CD4-positive, alpha-beta T cell treated with Interleukin-1 beta for 1 hour (primary cell): ENCODE results near the gene MYO1D.
"Not testable (repeated sequence)": the region's sequence is repeated elsewhere in the genome, so short reads cannot be mapped to it uniquely, and the experiment has no call there.

ENCODE experiments used
- DNase-seq, 2 donors: peaks; one replicate each; pipeline ENCODE4 v3.0.0-alpha.2; 2020 to 2022

Gene MYO1D

GRCh38 chr17:32720671-32721070 lies 156.3 kb downstream of the MYO1D start:
- no peak for DNase-seq

GRCh38 chr17:32719689-32720088 lies 157.2 kb downstream of the MYO1D start:
- DNase-seq: no peak

DNA sequence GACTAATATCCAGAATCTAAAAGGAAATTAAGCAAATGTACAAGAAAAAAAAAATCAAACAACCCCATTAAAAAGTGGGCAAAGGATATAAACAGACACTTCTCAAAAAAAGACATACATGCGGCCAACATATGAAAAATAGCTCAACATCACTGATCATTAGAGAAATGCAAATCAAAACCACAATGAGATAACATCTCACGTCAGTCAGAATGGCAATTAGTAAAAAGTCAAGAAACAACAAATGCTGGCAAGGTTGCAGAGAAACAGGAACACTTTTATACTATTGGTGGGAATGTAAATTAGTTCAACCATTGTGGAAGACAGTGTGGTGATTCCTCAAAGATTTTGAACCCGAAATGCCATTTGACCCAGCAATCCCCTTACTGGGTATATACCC lies 162.0 kb downstream of the MYO1D start:
- not testable (repeated sequence) for DNase-seq

- not testable (repeated sequence) for DNase-seq
These were observed 162.7 kb downstream of the MYO1D start for GRCh38 chr17:32714206-32714605.

DNA sequence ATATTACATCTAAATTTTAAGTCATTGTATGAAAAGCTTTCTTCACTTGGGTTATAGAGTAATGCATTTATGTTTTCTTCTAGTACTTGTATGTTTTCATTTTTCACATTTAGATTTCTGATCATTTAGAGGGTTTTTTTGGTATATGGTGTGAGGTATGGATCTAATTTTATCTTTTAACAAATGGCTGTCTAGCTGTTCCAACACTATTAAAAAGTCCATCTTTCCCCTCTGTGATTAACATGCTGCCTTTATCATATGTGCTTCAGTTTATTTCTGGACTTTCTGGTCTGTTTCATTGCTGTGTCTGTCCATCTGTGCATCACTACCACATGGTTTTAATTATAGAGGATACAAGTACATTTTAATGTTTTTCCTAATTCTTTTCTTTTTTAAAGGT lies 163.8 kb downstream of the MYO1D start:
- DNase-seq: no peak

DNA sequence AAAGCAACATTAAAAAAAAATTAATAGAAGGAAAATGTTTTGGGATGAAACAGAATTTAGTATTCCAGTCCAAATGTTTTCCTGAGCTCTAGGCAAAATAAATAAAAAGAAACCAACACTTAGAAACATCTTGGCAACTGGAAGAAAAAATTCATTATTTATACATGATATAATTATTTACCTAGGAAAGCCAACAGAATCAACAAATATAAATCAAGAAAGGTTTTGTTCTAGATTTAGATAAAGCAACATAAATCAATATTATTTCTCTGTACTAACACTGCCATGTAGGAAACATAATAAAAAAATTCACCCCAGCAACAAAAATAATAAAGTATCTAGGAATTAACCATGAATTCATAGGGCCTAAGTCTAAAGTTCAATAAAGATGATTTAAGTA lies 167.4 kb downstream of the MYO1D start:
- no peak for DNase-seq

GRCh38 chr17:32701871-32702270 lies 175.1 kb downstream of the MYO1D start:
- DNase-seq: no peak

- DNase-seq: no peak
These were observed 177.7 kb downstream of the MYO1D start for GRCh38 chr17:32699247-32699646.

- DNase-seq: no peak
These were observed 178.9 kb downstream of the MYO1D start for GRCh38 chr17:32697728-32698625.

- DNase-seq: no peak
These were observed 180.5 kb downstream of the MYO1D start for GRCh38 chr17:32696426-32696825.

DNA sequence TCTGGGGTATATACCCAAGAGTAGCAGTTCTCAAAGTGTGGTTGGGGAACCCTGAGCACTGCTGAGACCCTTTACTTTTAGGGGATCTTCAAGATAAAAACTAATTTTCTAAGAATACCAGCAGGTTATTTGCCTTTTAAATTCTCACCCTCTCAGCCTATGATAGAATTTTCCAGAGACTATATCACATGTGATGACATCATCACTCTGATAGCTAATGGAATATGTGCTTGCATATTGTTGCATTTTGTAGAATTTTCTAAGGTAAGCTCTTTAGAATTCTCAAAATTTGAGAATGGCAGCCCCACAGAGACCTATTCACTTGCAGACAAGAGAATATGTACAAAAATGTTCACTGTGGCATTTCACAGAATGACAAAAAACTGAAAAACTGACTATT lies 181.1 kb downstream of the MYO1D start:
- no peak for DNase-seq

- no peak for DNase-seq
These were observed 183.6 kb downstream of the MYO1D start for GRCh38 chr17:32693194-32693897.

DNA sequence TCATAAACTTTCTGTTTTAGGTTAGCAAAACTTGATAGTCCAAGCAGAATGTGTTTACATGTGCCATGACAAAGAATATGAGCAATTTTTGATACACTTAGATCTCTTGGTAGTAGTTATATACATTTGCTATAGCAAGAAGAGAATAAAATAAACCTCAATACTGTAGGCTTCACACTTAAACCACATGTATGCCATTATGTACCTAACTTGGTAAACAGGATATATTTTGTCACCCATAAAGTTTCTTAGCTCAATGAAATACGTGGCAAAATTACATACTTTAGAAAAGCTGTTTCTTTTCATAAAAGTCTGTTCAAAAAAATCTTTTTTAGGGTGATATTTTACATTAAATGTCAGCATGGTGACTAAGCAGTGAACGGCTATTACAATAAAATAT lies 184.7 kb downstream of the MYO1D start:
- no peak for DNase-seq

GRCh38 chr17:32689348-32689747 lies 187.6 kb downstream of the MYO1D start:
- no peak for DNase-seq

DNA sequence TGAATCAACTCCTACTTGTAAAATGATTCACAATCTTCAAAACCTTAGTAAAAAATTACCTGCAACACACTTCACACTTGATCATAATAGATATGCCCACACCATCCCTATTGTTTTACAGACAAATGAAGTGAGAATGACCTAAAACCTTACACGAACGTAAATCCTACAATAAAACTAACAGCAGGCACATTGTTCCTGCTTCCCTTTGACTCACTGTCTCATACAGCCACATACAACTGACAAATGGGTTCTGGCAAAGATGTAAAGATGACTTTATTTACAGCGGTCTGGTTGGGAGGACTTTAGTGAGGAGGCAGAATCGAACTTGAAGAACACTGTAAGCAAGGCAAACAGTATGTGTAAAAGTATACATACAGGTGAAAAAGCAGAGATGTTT lies 188.7 kb downstream of the MYO1D start:
- DNase-seq: no peak

DNA sequence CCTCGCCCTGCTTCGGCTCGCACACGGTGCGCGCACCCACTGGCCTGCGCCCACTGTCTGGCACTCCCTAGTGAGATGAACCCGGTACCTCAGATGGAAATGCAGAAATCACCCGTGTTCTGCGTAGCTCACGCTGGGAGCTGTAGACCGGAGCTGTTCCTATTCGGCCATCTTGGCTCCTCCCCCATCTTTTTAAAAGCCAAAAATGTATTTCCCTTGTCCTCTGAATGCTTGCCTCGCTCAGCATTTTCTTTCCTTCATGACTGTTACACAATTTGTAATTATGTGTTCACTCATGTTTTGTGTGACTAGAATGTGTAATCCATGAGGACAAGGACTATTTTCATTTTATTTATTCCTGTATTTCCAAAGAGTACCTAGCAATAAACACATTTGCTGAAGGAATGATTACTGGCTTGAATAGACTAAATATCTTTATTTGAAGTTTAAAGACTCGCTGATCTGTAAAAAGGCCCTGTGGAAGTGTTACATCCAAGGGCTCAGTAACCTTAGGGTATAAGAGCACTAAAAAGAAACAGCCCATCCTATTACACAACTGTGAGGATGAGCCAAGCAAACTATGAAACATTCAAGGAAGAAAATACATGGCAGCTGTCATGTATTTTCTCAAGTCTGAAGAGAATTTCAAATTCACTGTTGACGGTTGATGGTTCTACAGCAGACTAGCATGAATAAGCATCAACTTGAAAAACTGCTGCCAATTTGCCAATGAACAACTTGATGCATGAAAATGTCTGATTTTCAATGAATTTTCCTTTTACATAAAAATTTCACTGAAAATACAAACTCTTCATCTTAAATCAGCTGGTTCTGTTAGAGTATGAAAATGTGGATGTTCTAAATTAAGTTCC lies 192.6 kb downstream of the MYO1D start:
- no peak for DNase-seq

- no peak for DNase-seq
These were observed 203.0 kb downstream of the MYO1D start for GRCh38 chr17:32673964-32674363.

- no peak for DNase-seq
These were observed 204.2 kb downstream of the MYO1D start for GRCh38 chr17:32672711-32673110.

GRCh38 chr17:32671896-32672295 lies 205.0 kb downstream of the MYO1D start:
- DNase-seq: no peak

GRCh38 chr17:32664936-32665583 lies 211.9 kb downstream of the MYO1D start:
- no peak for DNase-seq

- no peak for DNase-seq
These were observed 216.4 kb downstream of the MYO1D start for GRCh38 chr17:32660496-32660985.

- DNase-seq: peak; percentile 47 to 61
These were observed 217.5 kb downstream of the MYO1D start for GRCh38 chr17:32659419-32659842.
